Glutamatergic neuron (in vitro differentiated cells): ENCODE results near the gene RBM19. TPM values are rescaled to one million over a fixed set of nuclear protein-coding genes. Genes with fewer than 3 reads are reported as not detected.

Experiments used
- DNase-seq: peaks from one replicate; pipeline ENCODE4 v3.0.0; 2022
- H3K27ac Mint-ChIP-seq: one replicate; pipeline ENCODE4 v1.8.0; 2020; ENCODE audit warnings: mild to moderate bottlenecking, mixed read lengths, inconsistent platforms; ENCODE audit not compliant: unreplicated experiment
- H3K27me3 Mint-ChIP-seq: one replicate; pipeline ENCODE4 v1.8.0; 2020; ENCODE audit warnings: mild to moderate bottlenecking, moderate library complexity, mixed read lengths, inconsistent platforms; ENCODE audit not compliant: unreplicated experiment
- H3K36me3 Mint-ChIP-seq: one replicate; pipeline ENCODE4 v1.8.0; 2020; ENCODE audit warnings: mild to moderate bottlenecking, mixed read lengths, inconsistent platforms; ENCODE audit not compliant: unreplicated experiment
- H3K4me1 Mint-ChIP-seq: one replicate; pipeline ENCODE4 v1.8.0; 2020; ENCODE audit warnings: mild to moderate bottlenecking, low read depth, mixed read lengths, inconsistent platforms; ENCODE audit not compliant: unreplicated experiment
- H3K4me3 Mint-ChIP-seq: one replicate; pipeline ENCODE4 v1.8.0; 2020; ENCODE audit warnings: mild to moderate bottlenecking, mixed read lengths, inconsistent platforms; ENCODE audit not compliant: unreplicated experiment
- H3K9me3 Mint-ChIP-seq: one replicate; pipeline ENCODE4 v1.8.0; 2020; ENCODE audit warnings: mild to moderate bottlenecking, moderate library complexity, mixed read lengths, inconsistent platforms; ENCODE audit not compliant: unreplicated experiment
- total RNA-seq: library from RNA; stranded (reverse); fragmentation: NEBNext Ultra II Directional; extraction: Animal tissue kit (Norgen Biotek cat#: 25700); gene quantifications from one replicate; pipeline ENCODE4 v1.2.1, GENCODE V29; 2021; ENCODE audit not compliant: unreplicated experiment
- TF ChIP-seq, protein P1 (sequence below): fragments of 200-600 bp; sonication (generic); IDR thresholded peaks from one replicate; pipeline ENCODE4 v1.5.0; 2021; ENCODE audit not compliant: partially characterized antibody, unreplicated experiment

The RBM19 gene
- total RNA-seq, 1 donor from 2014 or later = 27.4 TPM

DNA sequence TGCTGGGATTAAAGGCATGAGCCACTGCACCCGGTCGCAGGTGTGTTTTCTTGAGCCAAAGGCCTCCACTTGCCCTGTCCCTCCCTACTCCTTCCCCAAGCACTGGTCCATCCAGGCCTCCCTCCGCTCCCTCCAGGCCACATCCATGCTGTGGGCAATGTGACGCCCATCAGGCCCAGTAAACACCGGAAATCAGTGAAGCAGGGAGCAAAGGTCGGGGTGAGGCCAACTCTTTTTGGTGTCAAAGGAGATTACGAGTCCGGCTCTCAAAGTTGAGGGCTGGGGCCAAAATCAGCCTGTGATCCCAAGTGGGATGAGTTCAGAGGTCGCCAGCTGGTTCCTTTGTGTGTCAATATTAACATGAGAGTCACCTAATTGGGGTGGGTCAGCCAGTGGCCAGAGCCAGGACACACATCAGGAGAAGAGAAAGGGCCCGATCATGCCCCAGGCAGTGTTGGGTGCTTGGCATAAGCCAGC lies 195.7 kb downstream of the RBM19 start:
- Mint-ChIP-seq H3K4me3 (no peak overlapping the region), H3K4me1 (peaks cover 1% of the 10 kb centered on the region), H3K27ac (no peak overlapping the region), H3K36me3 (peaks cover under 1% of the 10 kb centered on the region), H3K9me3 (no peaks in the 10 kb centered on the region), H3K27me3 (peaks cover 4% of the 10 kb centered on the region)
- TF ChIP-seq, protein P1, sequence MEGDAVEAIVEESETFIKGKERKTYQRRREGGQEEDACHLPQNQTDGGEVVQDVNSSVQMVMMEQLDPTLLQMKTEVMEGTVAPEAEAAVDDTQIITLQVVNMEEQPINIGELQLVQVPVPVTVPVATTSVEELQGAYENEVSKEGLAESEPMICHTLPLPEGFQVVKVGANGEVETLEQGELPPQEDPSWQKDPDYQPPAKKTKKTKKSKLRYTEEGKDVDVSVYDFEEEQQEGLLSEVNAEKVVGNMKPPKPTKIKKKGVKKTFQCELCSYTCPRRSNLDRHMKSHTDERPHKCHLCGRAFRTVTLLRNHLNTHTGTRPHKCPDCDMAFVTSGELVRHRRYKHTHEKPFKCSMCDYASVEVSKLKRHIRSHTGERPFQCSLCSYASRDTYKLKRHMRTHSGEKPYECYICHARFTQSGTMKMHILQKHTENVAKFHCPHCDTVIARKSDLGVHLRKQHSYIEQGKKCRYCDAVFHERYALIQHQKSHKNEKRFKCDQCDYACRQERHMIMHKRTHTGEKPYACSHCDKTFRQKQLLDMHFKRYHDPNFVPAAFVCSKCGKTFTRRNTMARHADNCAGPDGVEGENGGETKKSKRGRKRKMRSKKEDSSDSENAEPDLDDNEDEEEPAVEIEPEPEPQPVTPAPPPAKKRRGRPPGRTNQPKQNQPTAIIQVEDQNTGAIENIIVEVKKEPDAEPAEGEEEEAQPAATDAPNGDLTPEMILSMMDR = no peak
- DNase-seq = no peak

DNA sequence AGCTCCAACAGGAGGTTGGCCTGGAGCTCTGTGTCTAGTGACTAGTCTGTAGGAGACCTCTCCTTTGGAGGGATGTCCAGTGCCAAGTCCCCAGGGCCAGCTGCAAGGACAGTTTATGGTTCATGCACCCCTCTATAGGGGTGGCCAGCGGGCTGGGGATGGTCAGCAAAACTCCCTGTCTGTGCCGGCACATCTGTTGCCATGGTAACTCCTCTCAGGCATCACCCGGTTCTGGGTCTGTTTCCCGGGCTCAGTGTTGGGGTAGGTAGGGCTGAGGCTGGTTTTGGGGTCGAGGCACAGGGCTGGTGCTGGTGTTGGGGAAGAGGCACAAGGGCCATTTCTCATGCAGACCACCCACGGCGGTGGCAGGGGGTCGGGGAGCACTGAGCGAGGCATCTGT lies 196.8 kb downstream of the RBM19 start:
- Mint-ChIP-seq H3K36me3 (peaks cover 4% of the 10 kb centered on the region), H3K4me1 (peaks cover 1% of the 10 kb centered on the region), H3K9me3 (no peaks in the 10 kb centered on the region), H3K27ac (no peak overlapping the region), H3K27me3 (peaks cover 6% of the 10 kb centered on the region), H3K4me3 (no peak overlapping the region)
- DNase-seq = no peak
- TF ChIP-seq, protein P1 = no peak

DNA sequence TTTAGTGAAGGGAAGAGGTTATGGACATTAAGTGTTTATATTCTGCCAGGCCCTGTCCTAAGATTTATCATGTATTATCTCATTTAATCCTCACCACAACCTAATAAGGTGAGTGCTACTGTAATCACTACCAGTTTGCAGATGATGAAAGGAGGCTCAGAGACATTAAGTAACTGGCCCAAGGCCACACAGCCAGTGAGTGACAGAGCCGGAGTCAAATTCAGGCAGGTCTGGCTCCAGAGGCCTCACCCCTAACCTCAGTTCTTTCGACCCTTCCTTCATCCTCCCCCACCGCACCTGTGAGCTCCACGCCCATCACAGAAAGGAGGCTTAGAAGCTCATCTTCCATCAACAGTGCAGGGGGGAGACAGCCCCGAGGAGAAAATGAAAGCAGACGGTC lies 197.3 kb downstream of the RBM19 start:
- Mint-ChIP-seq H3K36me3 (peaks cover 4% of the 10 kb centered on the region), H3K4me3 (no peak overlapping the region), H3K4me1 (peaks cover 1% of the 10 kb centered on the region)

DNA sequence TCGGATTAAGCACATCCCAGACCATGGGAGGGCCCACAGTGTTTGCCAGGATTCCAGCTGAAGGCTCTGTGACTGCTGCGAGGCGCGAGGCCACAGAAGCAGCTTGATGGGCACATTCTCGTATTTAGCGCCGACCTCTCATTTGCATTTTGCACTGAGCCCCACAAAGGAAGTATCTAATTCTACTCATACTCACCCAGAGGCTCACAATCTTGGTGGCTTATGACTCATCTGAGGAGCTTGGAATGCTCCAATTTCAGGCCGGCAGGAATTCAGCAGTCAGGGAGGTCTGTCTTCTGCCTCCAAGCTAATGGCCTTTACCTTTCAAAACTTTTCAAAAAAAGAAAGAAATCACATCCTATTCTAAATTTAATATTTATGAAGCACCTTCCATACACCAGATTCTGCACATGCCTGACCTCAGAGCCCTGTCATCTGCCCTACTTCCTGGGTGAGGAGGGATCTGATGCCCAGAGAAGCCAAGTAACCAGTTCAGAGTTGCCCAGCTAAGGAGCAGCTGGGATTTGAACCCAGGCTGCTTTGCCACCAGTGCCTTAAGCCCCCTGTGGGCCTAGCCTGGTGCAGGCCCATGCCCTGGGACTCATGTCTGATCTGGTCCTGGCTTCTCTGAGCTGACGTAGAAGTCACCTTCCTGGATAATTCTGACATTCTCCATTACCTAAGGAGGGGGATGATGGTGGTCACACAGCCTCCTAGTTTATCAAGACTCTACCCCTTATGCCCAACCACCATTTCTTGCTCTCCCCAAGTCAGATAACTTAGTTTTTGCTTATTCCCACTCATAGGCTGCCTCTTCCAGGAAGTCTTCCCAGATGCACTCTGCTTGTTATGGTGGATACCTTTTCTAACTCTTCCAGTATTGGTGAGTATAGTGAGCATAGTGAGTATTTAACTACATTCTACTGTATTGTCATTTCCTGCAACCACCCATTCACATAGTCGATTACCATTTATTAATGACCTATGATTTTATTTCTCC lies 198.9 kb downstream of the RBM19 start:
- no peaks in the 10 kb centered on the region for H3K9me3 Mint-ChIP-seq
- peaks cover 13% of the 10 kb centered on the region for H3K4me1 Mint-ChIP-seq
- TF ChIP-seq, protein P1 = no peak
- peaks cover 4% of the 10 kb centered on the region for H3K36me3 Mint-ChIP-seq
- DNase-seq = no peak
- peaks cover 6% of the 10 kb centered on the region for H3K27me3 Mint-ChIP-seq
- no peak overlapping the region for H3K4me3 Mint-ChIP-seq
- no peak overlapping the region for H3K27ac Mint-ChIP-seq

More for the DNA sequence above, 197.3 kb downstream of the RBM19 start:
- Mint-ChIP-seq H3K27ac (no peak overlapping the region), H3K9me3 (no peaks in the 10 kb centered on the region), H3K27me3 (peaks cover 6% of the 10 kb centered on the region)
- TF ChIP-seq, protein P1 = no peak
- no peak for DNase-seq
